ENCODE results near the gene TAF6L.
"Not testable (repeated sequence)": the region's sequence is repeated elsewhere in the genome, so short reads cannot be mapped to it uniquely, and the experiment has no call there.

The TAF6L gene

GRCh38 chr11:62771144-62772021, at the start of gene TAF6L:
TAF6L (plus strand) TSS chr11:62771396; CDS start chr11:62775784, 4,388 bp downstream.
- DNase-seq = peak; percentile 98

- no peak for DNase-seq
These were observed 49.2 kb upstream of the TAF6L start for GRCh38 chr11:62721994-62722393.

- DNase-seq = no peak
These were observed 47.0 kb upstream of the TAF6L start for GRCh38 chr11:62724171-62724570.

- DNase-seq = no peak
These were observed 45.5 kb upstream of the TAF6L start for GRCh38 chr11:62725646-62726045.

GRCh38 chr11:62726156-62726914, 44.9 kb upstream of the TAF6L start:
- no peak for DNase-seq

- DNase-seq = no peak
These were observed 44.4 kb upstream of the TAF6L start for GRCh38 chr11:62726915-62727164.

GRCh38 chr11:62727165-62727871, 43.9 kb upstream of the TAF6L start, which contains the start of gene HNRNPUL2:
HNRNPUL2 (minus strand) TSS chr11:62727457; CDS start chr11:62727156, 301 bp downstream.
- peak; percentile 99 for DNase-seq

- peak; percentile 99 for DNase-seq
These were observed 43.4 kb upstream of the TAF6L start for GRCh38 chr11:62727872-62728170.

- DNase-seq = peak; percentile 87
These were observed 42.8 kb upstream of the TAF6L start, which contains the start of gene TTC9C for GRCh38 chr11:62728171-62728988. TTC9C (plus strand) TSS chr11:62728486; CDS start chr11:62728849, 363 bp downstream.

GRCh38 chr11:62730076-62730475, 41.1 kb upstream of the TAF6L start:
- not testable (repeated sequence) for DNase-seq

- no peak for DNase-seq
These were observed 38.4 kb upstream of the TAF6L start for GRCh38 chr11:62732830-62733229.

- no peak for DNase-seq
These were observed 34.0 kb upstream of the TAF6L start for GRCh38 chr11:62737196-62737595.

GRCh38 chr11:62747475-62748160, 23.6 kb upstream of the TAF6L start:
- no peak for DNase-seq

GRCh38 chr11:62749931-62750330, 21.3 kb upstream of the TAF6L start:
- not testable (repeated sequence) for DNase-seq

- DNase-seq = no peak
These were observed 18.9 kb upstream of the TAF6L start for GRCh38 chr11:62752177-62752785.

GRCh38 chr11:62752994-62753735, 18.0 kb upstream of the TAF6L start:
- DNase-seq = no peak

- DNase-seq = peak; percentile 99
These were observed 17.2 kb upstream of the TAF6L start, which contains the start of gene ZBTB3 for GRCh38 chr11:62753736-62754603. ZBTB3 (minus strand) TSS chr11:62754160; CDS start chr11:62753664, 496 bp downstream.

- no peak for DNase-seq
These were observed 16.0 kb upstream of the TAF6L start for GRCh38 chr11:62755086-62755615.

All from NCI-H1105 (cell line).